Measurements from ENCODE around the gene NXPH1.

DNA sequence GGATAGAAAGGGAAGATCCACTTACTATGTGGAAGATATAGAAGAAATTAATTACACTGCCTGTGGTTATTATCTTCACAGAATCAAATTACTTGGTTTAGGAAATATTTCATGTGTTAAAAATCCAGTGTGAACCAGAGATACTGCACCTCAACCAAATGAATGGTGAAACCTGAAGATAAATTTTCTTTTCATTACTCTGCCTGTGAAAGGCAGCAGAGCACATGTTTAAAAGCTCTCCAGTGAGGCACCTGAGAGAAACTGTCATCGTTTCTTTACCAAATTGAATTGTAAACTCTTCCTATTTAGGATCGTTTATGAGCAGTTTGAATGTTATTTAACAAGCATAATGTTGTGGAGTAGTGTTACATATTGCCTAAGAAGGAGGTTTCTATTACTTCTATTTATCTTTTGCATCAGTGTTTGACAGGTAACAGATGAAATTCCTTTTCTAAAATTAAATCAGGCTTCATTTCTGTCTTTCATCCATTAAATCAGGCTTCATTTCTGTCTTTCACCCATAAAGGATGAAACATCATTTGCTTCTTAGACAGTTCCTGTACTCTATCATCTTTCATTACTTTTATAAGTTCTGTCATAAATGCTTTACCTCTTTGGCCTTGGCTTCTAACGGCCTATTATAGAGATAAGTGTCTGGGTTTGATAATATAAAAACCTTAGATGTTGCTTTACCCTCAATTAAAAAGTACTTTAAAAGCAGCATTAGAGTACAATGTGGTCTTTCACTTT lies 266.6 kb downstream of the NXPH1 start:
- TF ChIP-seq POLR2A (IDR thresholded peaks at IDR 0.05; ENCODE audit: low read length) (no peak), GATA1 (IDR thresholded peaks at IDR 0.05; ENCODE audit: low read depth, low read length) (no peak)

All from erythroblast (primary cell).